ENCODE data around the gene GRIA1.

The GRIA1 gene

GRCh38 chr5:153558957-153559356 is 68.5 kb downstream of the GRIA1 start:
- no peak for DNase-seq
- ATAC-seq: no peak
- Mint-ChIP-seq H3K27ac (no peak overlapping the region), H3K9me3 (peaks cover 6 to 7% of the 10 kb centered on the region in 2 donors), H3K27me3 (no peaks in the 10 kb centered on the region), H3K4me3 (no peak overlapping the region), H3K4me1 (peaks cover 9% of the 10 kb centered on the region)

GRCh38 chr5:153559926-153560325 is 69.5 kb downstream of the GRIA1 start:
- Mint-ChIP-seq H3K4me1 (peaks cover 9% of the 10 kb centered on the region), H3K9me3 (peaks cover 6 to 7% of the 10 kb centered on the region in 2 donors)

GRCh38 chr5:153562189-153562588 is 71.7 kb downstream of the GRIA1 start:
- ATAC-seq: no peak
- no peak for DNase-seq
- H3K27ac Mint-ChIP-seq: no peak overlapping the region

More at GRCh38 chr5:153559926-153560325, 69.5 kb downstream of the GRIA1 start:
- Mint-ChIP-seq H3K27me3 (no peaks in the 10 kb centered on the region), H3K27ac (no peak overlapping the region), H3K4me3 (no peak overlapping the region)
- no peak for ATAC-seq
- no peak for DNase-seq

GRCh38 chr5:153565822-153566221 is 75.4 kb downstream of the GRIA1 start:
- no peak overlapping the region for H3K27ac Mint-ChIP-seq
- ATAC-seq (no peak), DNase-seq (no peak)
- H3K27me3 Mint-ChIP-seq: no peaks in the 10 kb centered on the region
- H3K4me1 Mint-ChIP-seq: no peaks in the 10 kb centered on the region
- H3K4me3 Mint-ChIP-seq: no peak overlapping the region
- peaks cover 7 to 10% of the 10 kb centered on the region in 2 donors for H3K9me3 Mint-ChIP-seq

More at GRCh38 chr5:153562189-153562588, 71.7 kb downstream of the GRIA1 start:
- H3K4me3 Mint-ChIP-seq: no peak overlapping the region
- no peaks in the 10 kb centered on the region for H3K27me3 Mint-ChIP-seq
- peaks cover 7 to 10% of the 10 kb centered on the region in 2 donors for H3K9me3 Mint-ChIP-seq
- H3K4me1 Mint-ChIP-seq: no peaks in the 10 kb centered on the region

GRCh38 chr5:153569036-153569435 is 78.6 kb downstream of the GRIA1 start:
- H3K27me3 Mint-ChIP-seq: no peaks in the 10 kb centered on the region
- no peak overlapping the region for H3K4me3 Mint-ChIP-seq
- DNase-seq (no peak), ATAC-seq (no peak)
- no peak overlapping the region for H3K27ac Mint-ChIP-seq
- H3K4me1 Mint-ChIP-seq: no peaks in the 10 kb centered on the region
- H3K9me3 Mint-ChIP-seq: peaks cover 0 to 4% of the 10 kb centered on the region in 2 donors

GRCh38 chr5:153571162-153571561 is 80.7 kb downstream of the GRIA1 start:
- Mint-ChIP-seq H3K4me3 (no peak overlapping the region), H3K27me3 (no peaks in the 10 kb centered on the region), H3K27ac (no peak overlapping the region), H3K4me1 (no peaks in the 10 kb centered on the region), H3K9me3 (peaks cover 0 to 4% of the 10 kb centered on the region in 2 donors)
- ATAC-seq (no peak), DNase-seq (no peak)

- Mint-ChIP-seq H3K27me3 (no peaks in the 10 kb centered on the region), H3K4me1 (no peaks in the 10 kb centered on the region), H3K4me3 (no peak overlapping the region), H3K27ac (no peak overlapping the region), H3K9me3 (no peaks in the 10 kb centered on the region)
- DNase-seq: no peak
- no peak for ATAC-seq
Measured at GRCh38 chr5:153572411-153573145, 82.1 kb downstream of the GRIA1 start.

- Mint-ChIP-seq H3K27ac (no peak overlapping the region), H3K4me3 (no peak overlapping the region), H3K27me3 (no peaks in the 10 kb centered on the region), H3K9me3 (no peaks in the 10 kb centered on the region), H3K4me1 (no peaks in the 10 kb centered on the region)
- DNase-seq (no peak), ATAC-seq (no peak)
Measured at GRCh38 chr5:153573326-153574033, 83.0 kb downstream of the GRIA1 start.

- ATAC-seq (no peak), DNase-seq (no peak)
- no peaks in the 10 kb centered on the region for H3K9me3 Mint-ChIP-seq
- no peak overlapping the region for H3K4me3 Mint-ChIP-seq
- H3K27me3 Mint-ChIP-seq: no peaks in the 10 kb centered on the region
- no peak overlapping the region for H3K27ac Mint-ChIP-seq
- no peaks in the 10 kb centered on the region for H3K4me1 Mint-ChIP-seq
Measured at GRCh38 chr5:153584126-153584959, 93.9 kb downstream of the GRIA1 start.

GRCh38 chr5:153584960-153585359 is 94.5 kb downstream of the GRIA1 start:
- no peak for ATAC-seq
- no peaks in the 10 kb centered on the region for H3K9me3 Mint-ChIP-seq
- no peak overlapping the region for H3K4me3 Mint-ChIP-seq
- H3K4me1 Mint-ChIP-seq: no peaks in the 10 kb centered on the region
- DNase-seq: no peak
- H3K27ac Mint-ChIP-seq: no peak overlapping the region
- no peaks in the 10 kb centered on the region for H3K27me3 Mint-ChIP-seq

GRCh38 chr5:153585622-153586277 is 95.3 kb downstream of the GRIA1 start:
- no peaks in the 10 kb centered on the region for H3K4me1 Mint-ChIP-seq
- DNase-seq: no peak
- H3K4me3 Mint-ChIP-seq: no peak overlapping the region
- H3K9me3 Mint-ChIP-seq: no peaks in the 10 kb centered on the region
- no peak for ATAC-seq
- no peak overlapping the region for H3K27ac Mint-ChIP-seq
- no peaks in the 10 kb centered on the region for H3K27me3 Mint-ChIP-seq

GRCh38 chr5:153592081-153592480 is 101.6 kb downstream of the GRIA1 start:
- Mint-ChIP-seq H3K4me3 (no peak overlapping the region), H3K4me1 (no peaks in the 10 kb centered on the region), H3K27ac (no peak overlapping the region), H3K9me3 (no peaks in the 10 kb centered on the region), H3K27me3 (no peaks in the 10 kb centered on the region)
- no peak for DNase-seq
- ATAC-seq: no peak

- H3K27ac Mint-ChIP-seq: no peak overlapping the region
Measured at GRCh38 chr5:153594785-153595184, 104.3 kb downstream of the GRIA1 start.

GRCh38 chr5:153598099-153598498 is 107.6 kb downstream of the GRIA1 start:
- no peak for DNase-seq
- H3K4me3 Mint-ChIP-seq: no peak overlapping the region
- H3K27ac Mint-ChIP-seq: no peak overlapping the region
- no peaks in the 10 kb centered on the region for H3K4me1 Mint-ChIP-seq
- no peak for ATAC-seq
- no peaks in the 10 kb centered on the region for H3K9me3 Mint-ChIP-seq
- no peaks in the 10 kb centered on the region for H3K27me3 Mint-ChIP-seq

More at GRCh38 chr5:153594785-153595184, 104.3 kb downstream of the GRIA1 start:
- H3K4me3 Mint-ChIP-seq: no peak overlapping the region
- no peaks in the 10 kb centered on the region for H3K9me3 Mint-ChIP-seq
- H3K4me1 Mint-ChIP-seq: no peaks in the 10 kb centered on the region
- no peaks in the 10 kb centered on the region for H3K27me3 Mint-ChIP-seq
- DNase-seq (no peak), ATAC-seq (no peak)

- Mint-ChIP-seq H3K4me3 (no peak overlapping the region), H3K27me3 (no peaks in the 10 kb centered on the region)
Measured at GRCh38 chr5:153601377-153601776, 110.9 kb downstream of the GRIA1 start.

More at GRCh38 chr5:153601377-153601776, 110.9 kb downstream of the GRIA1 start:
- DNase-seq: no peak
- ATAC-seq: no peak
- no peaks in the 10 kb centered on the region for H3K4me1 Mint-ChIP-seq
- H3K9me3 Mint-ChIP-seq: no peaks in the 10 kb centered on the region
- H3K27ac Mint-ChIP-seq: no peak overlapping the region
